HG03066 (cell line): ENCODE measurements around the gene UNK.
"Not testable (repeated sequence)": the region's sequence is repeated elsewhere in the genome, so short reads cannot be mapped to it uniquely, and the experiment has no call there.

ENCODE experiments used
- ATAC-seq: cut with Tn5 transposase; IDR thresholded peaks from one replicate; pipeline ENCODE4 v1.9.1; 2021; ENCODE audit warnings: low read depth; ENCODE audit not compliant: unreplicated experiment

The UNK gene

DNA sequence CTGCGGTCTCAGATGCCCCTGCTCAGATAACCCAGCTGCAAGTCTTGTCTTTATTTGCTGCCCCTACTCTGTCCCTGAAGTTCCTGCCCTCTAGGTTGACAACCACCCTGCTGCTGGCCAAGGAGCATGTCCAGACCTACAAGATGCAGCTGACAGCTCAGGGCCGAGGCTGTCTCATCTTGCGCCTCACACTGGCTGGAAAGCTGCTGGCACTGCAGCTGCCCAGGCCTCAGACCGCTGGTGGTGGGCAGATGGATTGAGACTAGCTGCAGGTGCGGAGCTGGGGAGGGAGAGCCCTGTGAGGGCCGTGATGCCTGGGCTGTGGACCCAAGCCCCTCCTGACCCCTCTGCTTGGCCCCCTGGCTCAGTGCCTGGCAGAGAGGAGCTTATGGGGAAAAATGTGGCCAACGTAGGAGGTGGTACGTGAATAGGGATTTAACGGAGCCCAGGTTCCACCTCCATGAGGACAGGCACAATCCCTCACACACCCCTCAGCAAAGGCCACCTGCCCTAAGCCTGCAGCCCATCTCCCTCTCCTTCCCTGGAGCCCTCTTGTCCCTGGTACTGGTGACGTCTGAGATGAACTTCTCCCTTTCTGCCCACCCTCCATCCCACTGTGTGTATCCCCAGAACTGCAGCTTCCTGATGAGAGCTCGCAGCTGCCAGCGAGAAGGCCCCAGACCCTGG lies 11.3 kb upstream of the UNK start:
- no peak for ATAC-seq

DNA sequence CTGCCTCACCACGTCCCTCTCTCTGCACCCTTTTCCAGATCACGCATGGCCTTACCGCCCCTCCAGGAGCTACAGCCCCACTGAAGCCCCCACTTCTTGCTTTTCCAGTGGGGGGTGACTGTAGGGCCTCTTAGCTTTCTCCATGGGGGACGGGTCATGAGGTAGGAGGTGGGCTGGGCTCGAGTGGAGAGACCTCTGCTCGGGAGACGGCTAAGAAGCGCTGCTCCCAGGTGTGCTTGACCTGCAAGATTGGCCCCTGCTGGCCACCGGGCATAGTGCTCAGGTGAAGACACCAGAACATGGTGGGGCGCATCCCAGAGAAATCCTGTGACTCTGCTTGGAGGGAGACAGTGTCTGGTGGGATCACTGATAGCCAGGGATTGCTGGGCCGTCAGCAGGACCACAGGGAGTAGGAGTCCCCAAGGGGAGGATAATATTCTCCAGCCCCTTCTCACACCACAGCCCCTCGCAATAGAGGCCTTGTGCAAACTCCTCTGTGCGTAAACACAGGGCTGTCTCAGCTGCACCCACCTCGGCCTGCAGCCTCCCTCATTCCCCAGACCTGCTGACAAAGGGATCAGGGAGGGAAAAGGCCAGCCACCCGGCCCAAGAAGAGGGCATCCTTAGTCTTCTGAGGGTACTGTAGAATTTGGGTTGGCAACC lies 10.7 kb upstream of the UNK start:
- ATAC-seq, result no peak

DNA sequence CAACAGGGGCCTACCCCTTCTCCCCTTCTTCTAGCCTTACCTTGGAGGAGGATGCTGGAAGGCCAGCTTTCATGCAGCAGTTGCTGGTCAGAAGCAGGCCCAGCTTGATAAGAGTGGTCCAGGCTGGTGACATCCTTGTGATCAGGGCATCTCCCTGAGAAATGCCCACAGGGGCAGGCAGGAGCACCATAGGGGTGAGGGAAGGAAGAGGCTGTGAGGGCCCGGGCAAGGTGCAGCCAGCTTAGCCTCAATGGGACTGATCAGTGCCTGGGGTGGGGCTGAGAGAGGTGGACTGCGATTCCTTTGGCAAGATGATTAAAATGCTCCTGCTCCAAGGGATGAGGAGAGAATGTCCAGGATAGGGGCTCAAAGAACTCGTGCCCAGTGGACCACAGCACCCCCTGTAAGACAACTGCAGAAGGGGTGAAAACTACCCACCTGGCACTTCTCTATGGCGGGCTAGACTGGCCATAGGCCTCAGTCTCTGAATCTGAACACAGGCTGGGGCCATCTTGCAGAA lies 10.1 kb upstream of the UNK start:
- ATAC-seq, result no peak

DNA sequence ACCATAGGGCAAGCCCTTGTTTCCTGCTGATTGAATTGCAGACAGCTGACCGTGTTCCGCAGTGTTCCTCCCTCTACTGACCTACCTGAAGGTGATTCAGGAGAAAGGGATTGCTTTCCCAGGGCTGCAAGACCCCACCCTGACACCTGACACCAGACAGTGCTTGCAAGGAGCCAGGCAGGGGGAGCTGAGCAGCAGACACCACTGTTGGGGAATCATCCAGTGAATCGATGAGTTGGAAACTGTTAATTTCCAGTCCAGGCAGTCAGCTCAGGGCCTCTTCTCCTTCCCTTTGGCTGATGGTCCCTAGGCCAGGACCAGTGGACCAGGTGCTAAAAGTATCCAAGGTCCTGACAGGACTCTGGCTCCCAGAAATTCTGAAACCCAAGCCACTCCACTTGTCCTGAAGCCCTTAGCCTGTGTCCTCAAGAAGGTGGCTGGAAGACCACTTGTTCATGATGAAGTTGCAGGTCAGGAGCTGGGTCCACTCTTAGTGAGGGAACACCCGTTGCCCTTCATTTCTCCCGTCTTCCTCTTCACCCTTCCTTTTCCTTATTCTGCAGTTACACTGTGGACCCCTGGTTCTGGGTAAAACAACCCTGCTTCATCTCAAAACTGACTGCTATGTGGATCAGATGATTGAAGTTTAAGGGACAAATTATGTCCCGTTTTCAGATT lies 9.5 kb upstream of the UNK start:
- ATAC-seq, result no peak

DNA sequence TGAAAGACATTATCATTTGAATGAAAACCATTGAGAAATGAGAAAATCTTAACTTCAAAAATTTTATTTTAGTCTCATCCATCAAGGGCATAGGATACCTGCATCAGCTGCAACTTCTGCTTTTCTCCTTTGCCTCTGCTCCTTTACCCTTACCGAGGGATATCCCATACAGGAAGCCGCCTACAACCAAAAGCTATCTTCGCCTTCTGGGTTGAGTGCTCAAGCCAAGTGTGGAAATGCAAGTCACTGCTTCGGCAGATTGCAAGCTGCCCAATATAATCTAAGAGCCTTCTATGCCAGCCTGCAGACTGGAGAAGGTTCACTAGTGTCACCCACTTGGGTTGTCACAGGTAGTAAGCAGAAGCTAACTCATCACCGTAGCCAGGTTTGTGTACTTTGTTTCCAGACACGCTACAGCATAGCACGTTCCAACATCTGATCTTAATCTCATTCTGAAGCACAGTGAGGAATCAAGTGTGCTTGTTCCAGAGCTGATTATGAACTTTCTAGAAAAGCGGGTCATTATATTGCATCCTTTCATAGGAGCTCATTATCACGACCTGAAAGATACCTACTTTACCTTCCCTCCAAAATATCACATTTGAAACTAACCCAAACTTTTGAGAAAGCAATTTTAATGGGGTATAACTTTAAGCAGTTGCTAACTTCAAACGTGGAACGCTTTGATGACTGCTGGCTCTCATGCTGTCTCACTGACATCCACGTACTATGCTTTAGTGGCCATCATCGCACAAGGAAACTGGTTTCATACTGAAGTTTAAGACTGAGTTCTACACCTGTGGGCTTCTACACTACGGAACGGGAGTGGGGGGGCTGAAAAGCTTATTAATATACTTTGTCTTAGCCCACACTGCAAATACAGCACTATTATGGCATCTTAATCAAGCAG lies 8.0 kb upstream of the UNK start:
- ATAC-seq, result no peak

DNA sequence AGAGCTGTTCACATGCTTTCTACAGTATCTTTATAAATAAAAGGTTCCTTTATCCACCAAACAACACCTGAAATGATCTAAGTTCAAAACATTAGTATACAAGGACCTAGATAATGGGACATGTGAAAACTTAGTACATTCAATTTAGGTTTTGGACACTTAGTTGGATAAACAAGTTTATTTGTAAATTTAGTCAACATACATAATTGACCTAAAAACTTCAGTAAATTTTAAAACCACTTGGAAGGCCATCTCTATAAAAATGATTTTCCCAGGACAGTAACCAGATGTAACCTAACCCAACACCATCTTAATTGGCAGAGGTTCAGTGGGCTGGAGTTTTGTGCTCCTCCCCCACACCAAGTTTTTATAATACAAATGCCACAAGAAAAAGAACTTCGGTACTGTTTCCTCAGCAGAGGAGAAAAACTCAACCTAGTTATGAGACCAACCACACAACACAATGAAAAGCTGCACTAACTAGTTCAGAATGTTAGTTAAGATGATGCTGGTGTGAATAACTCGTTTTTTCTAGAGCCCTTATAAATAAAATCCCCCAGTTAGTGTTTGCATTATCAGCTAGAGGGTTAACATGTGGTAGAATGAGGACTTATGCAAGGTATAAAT lies 7.2 kb upstream of the UNK start:
- ATAC-seq, result no peak

DNA sequence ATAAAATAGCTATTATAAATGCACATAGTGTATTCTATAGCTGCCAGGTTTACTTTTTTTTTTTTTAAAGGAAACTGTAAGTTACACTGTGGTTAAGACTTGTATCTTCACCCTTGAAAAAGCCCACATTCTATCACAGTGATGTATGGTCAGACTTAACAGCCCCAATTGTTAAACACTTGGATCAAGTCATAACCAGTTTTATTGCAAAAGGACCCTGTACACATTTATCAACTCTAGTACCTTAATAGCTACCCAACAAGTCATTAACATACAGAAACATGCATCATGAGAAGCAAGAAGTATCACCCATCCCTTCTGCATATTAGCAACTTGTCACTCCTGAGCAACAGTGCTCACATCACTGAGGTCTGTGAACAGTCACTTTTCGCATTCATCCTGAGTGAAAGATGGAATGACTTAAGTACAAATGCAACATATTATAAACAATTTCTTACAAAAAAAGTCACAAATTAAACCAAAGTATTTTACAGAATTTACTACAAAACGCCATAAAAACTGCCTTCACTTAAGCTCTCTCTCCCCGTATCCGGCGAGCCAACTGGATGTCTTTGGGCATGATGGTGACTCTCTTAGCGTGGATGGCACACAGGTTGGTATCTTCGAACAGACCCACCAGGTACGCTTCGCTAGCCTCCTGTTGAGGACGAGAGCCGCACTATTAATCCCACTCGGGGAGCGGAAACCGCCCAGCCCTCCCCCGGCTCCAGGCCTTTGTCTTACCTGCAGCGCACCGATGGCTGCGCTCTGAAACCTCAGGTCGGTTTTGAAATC lies 6.3 kb upstream of the UNK start:
- not testable (repeated sequence) for ATAC-seq

DNA sequence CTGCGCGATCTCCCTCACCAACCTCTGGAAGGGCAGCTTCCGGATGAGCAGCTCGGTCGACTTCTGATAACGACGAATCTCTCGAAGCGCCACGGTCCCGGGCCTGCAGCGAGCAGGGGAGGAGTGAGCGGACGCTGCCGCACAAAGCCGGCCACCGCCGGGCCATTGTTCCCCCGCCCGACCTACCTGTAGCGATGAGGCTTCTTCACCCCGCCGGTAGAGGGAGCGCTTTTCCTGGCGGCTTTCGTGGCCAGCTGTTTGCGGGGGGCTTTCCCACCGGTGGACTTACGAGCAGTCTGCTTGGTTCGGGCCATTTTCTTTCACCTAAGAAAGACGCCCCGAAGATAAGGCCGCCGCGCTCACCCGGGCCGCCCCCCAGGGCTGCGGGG lies 5.8 kb upstream of the UNK start:
- peak; percentile 7 for ATAC-seq

- peak; percentile 67 for ATAC-seq
Observed at GRCh38 chr17:75779250-75779986, 5.2 kb upstream of the UNK start.

GRCh38 chr17:75779987-75780889 lies 4.4 kb upstream of the UNK start:
- ATAC-seq, result no peak

GRCh38 chr17:75783069-75783783 lies 1.4 kb upstream of the UNK start:
- ATAC-seq, result no peak

DNA sequence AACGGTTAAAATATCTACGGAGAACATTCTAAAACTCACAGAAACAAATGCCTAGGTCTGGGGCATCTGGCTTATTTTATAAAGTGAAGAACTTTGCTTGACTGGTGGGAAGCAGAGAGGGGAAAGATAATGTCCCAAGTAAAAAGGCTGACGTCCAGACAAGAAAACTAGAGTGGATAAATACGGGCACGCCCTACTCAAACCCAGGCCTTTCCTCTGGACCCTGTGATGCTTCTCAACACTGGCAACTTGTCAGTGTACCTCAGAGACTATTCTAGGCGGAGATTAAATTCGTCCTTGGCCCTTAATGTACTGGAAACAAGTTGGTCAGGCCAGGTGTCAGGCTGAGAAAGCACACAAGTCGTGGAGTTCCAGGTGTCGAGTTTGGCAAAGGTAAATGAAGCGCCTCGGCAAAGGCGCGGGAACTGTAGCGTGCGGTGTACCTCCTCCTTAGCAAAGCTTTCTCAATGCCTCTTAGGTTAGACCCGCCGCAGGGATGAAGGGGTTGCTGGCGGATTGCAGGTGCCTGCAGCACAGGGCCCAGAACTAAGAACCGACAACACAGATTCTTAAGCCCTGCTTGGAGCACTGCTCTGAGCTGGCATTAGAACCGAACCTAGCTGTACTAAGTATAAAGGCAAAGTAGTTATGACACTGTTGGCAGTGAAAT lies 668 bp upstream of the UNK start:
- no peak for ATAC-seq

DNA sequence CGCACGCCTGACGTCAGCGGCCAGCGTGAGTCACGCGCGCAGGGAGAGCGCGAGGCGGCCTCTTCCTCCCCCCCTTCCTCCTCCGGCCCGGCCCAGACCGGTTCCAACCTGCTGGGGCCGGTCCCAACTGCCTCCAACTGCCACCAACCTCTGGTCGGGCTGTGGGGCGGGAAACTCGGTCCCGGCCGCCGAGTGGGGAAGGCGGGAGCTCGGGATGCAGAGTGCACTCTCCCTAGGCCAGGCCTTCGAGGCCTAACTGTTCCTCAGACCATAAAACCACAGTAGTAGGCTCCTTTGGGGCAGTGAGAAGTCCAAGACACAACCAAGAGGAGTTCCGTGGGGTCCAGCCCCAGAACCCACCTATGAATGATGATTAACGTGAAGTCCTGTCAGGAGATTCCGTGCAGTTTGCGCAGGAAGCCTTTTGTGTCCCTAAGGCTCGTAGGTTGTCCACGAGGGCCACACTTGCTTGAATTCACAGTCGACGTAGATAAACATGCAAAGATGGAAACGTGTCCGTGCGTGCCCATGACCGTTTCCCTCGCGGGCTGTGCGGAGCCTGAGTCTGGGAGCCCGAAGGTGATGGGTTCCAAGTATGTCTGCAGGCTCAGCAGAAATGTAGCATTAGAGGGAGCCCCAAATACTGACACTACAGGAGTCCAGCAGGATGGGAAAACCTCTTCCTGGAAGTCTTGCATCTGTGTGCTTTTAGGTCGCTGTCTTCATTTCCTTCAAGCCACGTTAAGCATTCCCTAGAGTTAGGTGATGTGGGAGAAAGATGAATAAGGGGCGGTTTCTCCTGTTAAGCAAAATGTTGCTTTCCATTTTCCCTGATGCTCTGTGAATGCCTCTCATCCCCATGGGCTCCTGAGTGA lies 647 bp downstream of the UNK start:
- peak; percentile 50 for ATAC-seq

- no peak for ATAC-seq
Observed at GRCh38 chr17:75791254-75791653, 6.6 kb downstream of the UNK start.

DNA sequence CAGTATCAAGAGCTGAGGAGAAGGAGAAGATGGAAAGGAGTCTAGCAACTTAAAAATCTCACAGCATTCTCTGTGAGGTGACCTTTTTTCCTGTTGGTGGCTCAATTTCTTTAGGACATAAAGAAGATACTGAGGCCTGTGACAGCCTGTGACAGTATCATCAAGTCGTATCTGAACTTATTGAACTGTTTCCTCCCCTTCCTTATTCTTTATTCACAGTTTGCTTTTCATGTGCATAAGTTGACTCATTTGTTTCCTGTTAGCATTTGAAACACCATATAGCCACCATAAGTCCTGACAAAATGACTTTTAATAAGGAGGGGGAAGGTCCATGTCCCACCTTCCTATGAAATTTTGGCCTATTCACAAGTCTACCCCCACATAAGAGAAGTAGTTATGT lies 8.9 kb downstream of the UNK start:
- ATAC-seq, result no peak
